K562 (cell line): ENCODE measurements around the gene GMEB2. TPM values are rescaled to one million over a fixed set of nuclear protein-coding genes. Genes with fewer than 3 reads are reported as not detected.

ENCODE experiments used
- ADNP ChIP-seq: fragments of 200-800 bp; sonication (Bioruptor generic); IDR thresholded peaks from 2 replicates; pipeline ENCODE4 v1.6.1; 2016; ENCODE audit warnings: missing genetic modification characterization, missing compliant biosample characterization
- ARID1B ChIP-seq: fragments of 450-650 bp; IDR thresholded peaks from 2 replicates; pipeline ENCODE4 v1.6.1; 2016; ENCODE audit warnings: antibody characterized with exemption, mild to moderate bottlenecking, inconsistent platforms
- BRD4 ChIP-seq: fragments of 200-600 bp; sonication (generic); IDR thresholded peaks from 2 replicates; pipeline ENCODE4 v1.6.1; 2017; ENCODE audit warnings: inconsistent platforms
- GATAD2B ChIP-seq: fragments of 450-650 bp; IDR thresholded peaks from 2 replicates; pipeline ENCODE4 v1.6.1; 2017; ENCODE audit warnings: mild to moderate bottlenecking, borderline replicate concordance
- HDAC3 ChIP-seq: fragments of 450-650 bp; IDR thresholded peaks from 2 replicates; pipeline ENCODE4 v1.6.1; 2018; ENCODE audit warnings: borderline replicate concordance, mild to moderate bottlenecking, moderate library complexity; ENCODE audit not compliant: partially characterized antibody
- MAFF ChIP-seq: IDR thresholded peaks from 2 replicates; pipeline ENCODE4 v1.6.1; 2012; ENCODE audit warnings: low read length, improper control_type of control experiment
- MYC ChIP-seq, 2 experiments: fragments of 250-450 bp in 1 of 2; sonication (Bioruptor Pico) in 1 of 2; IDR thresholded peaks; 2 replicates each; pipeline versions ENCODE4 v1.5.1 to v1.6.1; 2012 to 2021; ENCODE audit warnings: low read depth in 2 of 2, borderline replicate concordance in 1 of 2, improper control_type of control experiment in 1 of 2, low read length in 1 of 2, mild to moderate bottlenecking in 1 of 2, moderate library complexity in 1 of 2
- PHTF2 ChIP-seq: fragments of 250-450 bp; sonication (Bioruptor Pico); IDR thresholded peaks from 2 replicates; pipeline ENCODE4 v1.5.0; 2021; ENCODE audit warnings: mild to moderate bottlenecking
- PRMT5 ChIP-seq: sonication (generic); formaldehyde crosslinking; IDR thresholded peaks from 2 replicates; pipeline ENCODE4 v1.5.0; 2020; ENCODE audit warnings: missing genetic modification reagents
- RAD21 ChIP-seq, 2 experiments: fragments of 250-450 bp in 1 of 2; fragments of 450-650 bp in 1 of 2; sonication (Bioruptor Pico) in 1 of 2; formaldehyde crosslinking in 1 of 2; IDR thresholded peaks in 1 of 2; conservative IDR thresholded peaks in 1 of 2; 2 replicates each; pipeline versions ENCODE4 v1.4.0 to v1.8.0; 2020 to 2022; ENCODE audit warnings: mild to moderate bottlenecking in 2 of 2, moderate library complexity in 1 of 2
- SAP30 ChIP-seq: fragments of 200-600 bp; sonication (generic); IDR thresholded peaks from 2 replicates; pipeline ENCODE4 v1.6.1; 2012; ENCODE audit warnings: borderline replicate concordance, low read depth, mild to moderate bottlenecking, moderate library complexity, low read length, control low read depth, inconsistent platforms; ENCODE audit not compliant: insufficient read depth, poor library complexity, severe bottlenecking
- SMAD2 ChIP-seq: fragments of 150-350 bp; IDR thresholded peaks from 2 replicates; pipeline ENCODE4 v1.6.1; 2014; ENCODE audit warnings: low read depth, mild to moderate bottlenecking, low read length
- SREBF2 ChIP-seq: sonication (generic); formaldehyde crosslinking; IDR thresholded peaks from 2 replicates; pipeline ENCODE4 v1.4.0; 2020; ENCODE audit warnings: mild to moderate bottlenecking, missing genetic modification reagents
- SRSF3 ChIP-seq: fragments of 200-400 bp; formaldehyde crosslinking; IDR thresholded peaks from 2 replicates; pipeline ENCODE4 v1.6.1; 2016; ENCODE audit warnings: mild to moderate bottlenecking, low read length, moderate library complexity; ENCODE audit not compliant: insufficient read depth
- TCF7 ChIP-seq: sonication (generic); IDR thresholded peaks from 2 replicates; pipeline ENCODE4 v1.6.1; 2016; ENCODE audit warnings: antibody characterized with exemption, borderline replicate concordance
- TSC22D4 ChIP-seq: fragments of 450-650 bp; IDR thresholded peaks from 2 replicates; pipeline ENCODE4 v1.6.1; 2016; ENCODE audit warnings: missing genetic modification characterization, missing biosample characterization, control low read depth
- YBX1 ChIP-seq: fragments of 450-650 bp; IDR thresholded peaks from 2 replicates; pipeline ENCODE4 v1.7.1; 2016; ENCODE audit warnings: mild to moderate bottlenecking
- ZKSCAN3 ChIP-seq: fragments of 250-450 bp; sonication (Bioruptor Pico); IDR thresholded peaks from 2 replicates; pipeline ENCODE4 v1.4.0; 2020
- ZNF217 ChIP-seq: sonication (generic); formaldehyde crosslinking; IDR thresholded peaks from 2 replicates; pipeline ENCODE4 v1.8.0; 2022; ENCODE audit warnings: mild to moderate bottlenecking, missing genetic modification reagents
- ZNF41 ChIP-seq: fragments of 250-450 bp; sonication (Bioruptor Pico); conservative IDR thresholded peaks from 2 replicates; pipeline ENCODE4 v1.4.0; 2020; ENCODE audit warnings: mild to moderate bottlenecking
- polyA plus RNA-seq, 8 experiments: library from polyadenylated mRNA; depleted of rRNA in 4 of 8; stranded (reverse) in 5 of 8; unstranded in 3 of 8; fragments of >200 nt; fragmentation: Nextera tagmentation in 2 of 8; fragmentation: Illumina TruSeq in 1 of 8; extraction: Ambion mirVana in 2 of 8; extraction: Trizol in 1 of 8; gene quantifications; 2 replicates each; pipeline versions ENCODE4 v1.2.1 to v1.2.3, GENCODE V29; 2011 to 2014; ENCODE audit warnings: inconsistent platforms in 1 of 8, missing spikeins in 1 of 8
- total RNA-seq, 7 experiments: library from RNA; depleted of rRNA in 6 of 7; stranded (reverse); fragments of >200 nt in 6 of 7; fragmentation: Illumina TruSeq in 2 of 7; extraction: Trizol in 2 of 7; gene quantifications; 2 replicates each; pipeline versions ENCODE4 v1.2.1 to v1.2.3, GENCODE V29; 2011 to 2021; ENCODE audit warnings: low replicate concordance in 1 of 7
- TF ChIP-seq, protein P1 (sequence below): fragments of 250-450 bp; sonication (Bioruptor Pico); IDR thresholded peaks from 2 replicates; pipeline ENCODE4 v1.4.0; 2020
- TF ChIP-seq, protein P2 (sequence below): fragments of 450-650 bp; IDR thresholded peaks from 2 replicates; pipeline ENCODE4 v1.6.1; 2017; ENCODE audit warnings: mild to moderate bottlenecking, moderate library complexity
- TF ChIP-seq, protein P3 (sequence below): fragments of 450-650 bp; formaldehyde crosslinking; IDR thresholded peaks from 2 replicates; pipeline ENCODE4 v1.4.0; 2022; ENCODE audit warnings: missing genetic modification characterization

Gene GMEB2
- total and polyA plus RNA-seq, 9 of the 15 experiments (the other 6 are each of a cell fraction or from before 2014, with no cell fraction given), result 0.03 to 13.9 (median 6.3) TPM

DNA sequence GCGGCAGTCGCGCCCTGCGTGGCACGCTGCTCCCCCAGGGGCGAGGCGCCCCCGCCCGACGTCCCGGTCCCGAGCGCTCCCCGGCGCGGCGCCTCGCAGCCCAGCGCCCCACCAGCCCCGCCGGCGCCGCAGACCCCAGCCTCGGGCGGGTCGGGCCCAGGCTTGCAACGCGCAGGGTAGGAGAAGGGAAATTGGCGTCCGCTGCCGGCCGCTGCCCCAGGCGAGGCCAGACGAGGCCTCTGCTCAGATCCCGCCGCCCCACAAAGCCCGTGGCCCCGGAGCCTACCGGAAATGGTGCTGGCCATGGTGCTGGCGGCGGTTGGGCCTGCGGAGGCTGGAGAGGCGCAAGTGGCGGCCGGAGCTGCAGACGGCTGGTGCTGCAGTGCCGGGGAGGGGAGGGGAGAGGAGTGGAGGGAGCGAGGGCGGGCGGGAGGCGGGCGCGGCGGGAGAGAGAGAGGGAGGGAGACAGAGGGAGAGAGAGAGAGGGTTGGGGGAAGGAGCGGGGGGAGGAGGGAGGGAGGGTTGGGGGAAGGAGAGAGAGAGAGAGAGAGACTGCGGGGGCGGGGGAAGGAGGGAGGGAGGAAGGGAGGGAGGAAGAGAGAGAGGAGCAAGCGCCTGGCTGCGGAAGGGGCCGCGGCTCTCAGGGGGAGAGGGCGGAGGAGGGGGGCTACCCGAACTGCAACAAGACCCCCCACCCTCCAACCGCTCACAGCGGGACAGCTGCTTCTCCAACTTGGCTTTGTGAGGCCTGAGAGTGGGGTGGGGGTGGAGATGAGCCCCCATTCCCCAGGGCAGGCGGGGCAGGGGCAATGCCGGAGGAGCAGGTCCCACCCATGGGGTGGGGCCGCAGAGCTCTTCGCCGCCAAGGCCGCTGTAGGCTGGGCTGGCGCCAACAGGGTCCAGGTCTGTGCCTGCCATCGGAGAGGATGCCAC is 26.4 kb upstream of the GMEB2 start, which contains the start of gene STMN3 (continued):
- TF ChIP-seq SMAD2 (no peak), ADNP (tag) (no peak), ZNF41 (no peak), MAFF (no peak), TCF7 (no peak), SRSF3 (no peak), YBX1 (no peak), ARID1B (no peak), HDAC3 (no peak), GATAD2B (peak; percentile 73; the same call in 1 of the 2 replicates), RAD21 (CRISPR knock-in tag; conservative IDR thresholded peaks at IDR 0.05 in 1 of 2, IDR thresholded peaks at IDR 0.05 in 1 of 2) (no peak), BRD4 (no peak), SAP30 (peak; percentile 88), TSC22D4 (tag) (no peak), ZKSCAN3 (CRISPR knock-in tag) (no peak), ZNF217 (no peak), PRMT5 (peak; percentile 96), PHTF2 (no peak), MYC (IDR thresholded peaks at IDR 0.05; ENCODE audit: low read depth, low read length) (peak; percentile 57; the same call in 1 of the 2 replicates), MYC (CRISPR knock-in tag; IDR thresholded peaks at IDR 0.05; ENCODE audit: borderline replicate concordance, low read depth) (no peak), SREBF2 (CRISPR knock-in tag) (no peak)
- TF ChIP-seq, protein P1, sequence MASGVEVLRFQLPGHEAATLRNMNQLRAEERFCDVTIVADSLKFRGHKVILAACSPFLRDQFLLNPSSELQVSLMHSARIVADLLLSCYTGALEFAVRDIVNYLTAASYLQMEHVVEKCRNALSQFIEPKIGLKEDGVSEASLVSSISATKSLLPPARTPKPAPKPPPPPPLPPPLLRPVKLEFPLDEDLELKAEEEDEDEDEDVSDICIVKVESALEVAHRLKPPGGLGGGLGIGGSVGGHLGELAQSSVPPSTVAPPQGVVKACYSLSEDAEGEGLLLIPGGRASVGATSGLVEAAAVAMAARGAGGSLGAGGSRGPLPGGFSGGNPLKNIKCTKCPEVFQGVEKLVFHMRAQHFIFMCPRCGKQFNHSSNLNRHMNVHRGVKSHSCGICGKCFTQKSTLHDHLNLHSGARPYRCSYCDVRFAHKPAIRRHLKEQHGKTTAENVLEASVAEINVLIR (CRISPR knock-in tag), result no peak
- TF ChIP-seq, protein P2, sequence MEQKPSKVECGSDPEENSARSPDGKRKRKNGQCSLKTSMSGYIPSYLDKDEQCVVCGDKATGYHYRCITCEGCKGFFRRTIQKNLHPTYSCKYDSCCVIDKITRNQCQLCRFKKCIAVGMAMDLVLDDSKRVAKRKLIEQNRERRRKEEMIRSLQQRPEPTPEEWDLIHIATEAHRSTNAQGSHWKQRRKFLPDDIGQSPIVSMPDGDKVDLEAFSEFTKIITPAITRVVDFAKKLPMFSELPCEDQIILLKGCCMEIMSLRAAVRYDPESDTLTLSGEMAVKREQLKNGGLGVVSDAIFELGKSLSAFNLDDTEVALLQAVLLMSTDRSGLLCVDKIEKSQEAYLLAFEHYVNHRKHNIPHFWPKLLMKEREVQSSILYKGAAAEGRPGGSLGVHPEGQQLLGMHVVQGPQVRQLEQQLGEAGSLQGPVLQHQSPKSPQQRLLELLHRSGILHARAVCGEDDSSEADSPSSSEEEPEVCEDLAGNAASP, result no peak
- TF ChIP-seq, protein P3, sequence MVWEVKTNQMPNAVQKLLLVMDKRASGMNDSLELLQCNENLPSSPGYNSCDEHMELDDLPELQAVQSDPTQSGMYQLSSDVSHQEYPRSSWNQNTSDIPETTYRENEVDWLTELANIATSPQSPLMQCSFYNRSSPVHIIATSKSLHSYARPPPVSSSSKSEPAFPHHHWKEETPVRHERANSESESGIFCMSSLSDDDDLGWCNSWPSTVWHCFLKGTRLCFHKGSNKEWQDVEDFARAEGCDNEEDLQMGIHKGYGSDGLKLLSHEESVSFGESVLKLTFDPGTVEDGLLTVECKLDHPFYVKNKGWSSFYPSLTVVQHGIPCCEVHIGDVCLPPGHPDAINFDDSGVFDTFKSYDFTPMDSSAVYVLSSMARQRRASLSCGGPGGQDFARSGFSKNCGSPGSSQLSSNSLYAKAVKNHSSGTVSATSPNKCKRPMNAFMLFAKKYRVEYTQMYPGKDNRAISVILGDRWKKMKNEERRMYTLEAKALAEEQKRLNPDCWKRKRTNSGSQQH (CRISPR knock-in tag), result no peak
